Endothelial cell of umbilical vein (primary cell): ENCODE measurements around the gene ZBTB40.

Source experiments
- CTCF ChIP-seq, 2 donors: IDR thresholded peaks; 1 replicate in 1 of 2; 2 replicates in 1 of 2; pipeline ENCODE4 v1.5.1; 2011; ENCODE audit warnings: low read length in 2 of 2, mild to moderate bottlenecking in 2 of 2, moderate library complexity in 2 of 2, control low read depth in 1 of 2, inconsistent platforms in 1 of 2, low read depth in 1 of 2; ENCODE audit not compliant: insufficient read depth in 1 of 2; ENCODE audit errors: extremely low read depth in 1 of 2
- EZH2 ChIP-seq: IDR thresholded peaks from 2 replicates; pipeline ENCODE4 v1.6.1; 2012; ENCODE audit warnings: borderline replicate concordance, low read depth, mild to moderate bottlenecking, moderate library complexity, low read length, inconsistent platforms; ENCODE audit not compliant: severe bottlenecking
- FOS ChIP-seq: IDR thresholded peaks from 2 replicates; pipeline ENCODE4 v1.6.1; 2011; ENCODE audit warnings: mild to moderate bottlenecking, low read length, moderate library complexity, borderline replicate concordance; ENCODE audit not compliant: insufficient read depth
- JUN ChIP-seq: IDR thresholded peaks from 2 replicates; pipeline ENCODE4 v1.6.1; 2011; ENCODE audit warnings: borderline replicate concordance, low read depth; ENCODE audit not compliant: insufficient read length, insufficient read depth
- MAX ChIP-seq: IDR thresholded peaks from 2 replicates; pipeline ENCODE4 v1.6.1; 2011; ENCODE audit not compliant: insufficient read depth, insufficient read length
- POLR2A ChIP-seq: IDR thresholded peaks from 2 replicates; pipeline ENCODE4 v1.6.1; 2012; ENCODE audit warnings: low read depth, mild to moderate bottlenecking, control low read depth, low read length
- POLR2AphosphoS5 ChIP-seq: IDR thresholded peaks from 2 replicates; pipeline ENCODE4 v1.6.1; 2012; ENCODE audit warnings: low read depth, mild to moderate bottlenecking, control low read depth, low read length, moderate library complexity; ENCODE audit not compliant: insufficient read depth

- no peak for TF ChIP-seq JUN
- TF ChIP-seq EZH2 = no peak
- no peak for TF ChIP-seq POLR2AphosphoS5
- no peak for TF ChIP-seq POLR2A
- TF ChIP-seq CTCF (IDR thresholded peaks at IDR 0.05; ENCODE audit: extremely low read depth in 1 of 2, insufficient read depth in 1 of 2, low read depth in 1 of 2, low read length in 2 of 2) = no peak
- TF ChIP-seq FOS = no peak
- no peak for TF ChIP-seq MAX
These were observed 73.6 kb downstream of the ZBTB40 start for GRCh38 chr1:22525211-22525610.
